Measurements from ENCODE around the gene CCL5.

DNA sequence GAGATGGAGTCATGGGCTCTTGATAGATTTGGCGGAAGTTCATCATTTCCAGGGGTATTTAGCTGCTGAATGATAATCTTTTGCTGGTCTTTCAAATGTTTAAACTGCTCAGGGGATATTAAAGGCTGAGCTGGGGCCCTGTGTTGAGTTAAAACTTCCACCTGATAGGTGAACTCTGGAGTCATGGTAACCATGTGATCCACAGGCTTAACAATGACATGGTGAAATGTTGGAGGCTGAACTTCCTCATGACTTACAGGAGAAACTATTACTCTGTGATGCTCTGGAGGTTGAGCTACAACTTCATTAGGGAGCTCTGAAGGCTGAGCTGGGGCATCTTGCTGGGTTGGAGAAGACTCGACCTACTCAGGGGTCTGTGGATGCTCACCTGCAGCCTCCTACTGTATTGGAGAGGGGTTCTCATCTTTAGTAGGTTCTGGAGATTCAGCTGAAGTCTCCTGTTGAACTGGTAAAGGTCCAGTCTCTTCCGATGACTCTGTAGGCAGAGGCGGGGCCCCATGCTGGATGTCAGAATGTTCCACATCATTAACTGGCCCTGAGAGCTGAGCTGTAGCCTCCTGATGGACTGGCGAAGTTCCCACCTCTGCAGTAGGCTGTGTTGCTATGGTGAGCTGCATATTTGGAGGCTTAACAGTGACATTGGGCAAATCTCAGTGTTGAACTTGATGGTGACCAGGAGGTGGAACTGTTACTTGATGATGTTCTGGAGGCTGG, 26.2 kb upstream of the CCL5 start:
- TF ChIP-seq, protein P1, sequence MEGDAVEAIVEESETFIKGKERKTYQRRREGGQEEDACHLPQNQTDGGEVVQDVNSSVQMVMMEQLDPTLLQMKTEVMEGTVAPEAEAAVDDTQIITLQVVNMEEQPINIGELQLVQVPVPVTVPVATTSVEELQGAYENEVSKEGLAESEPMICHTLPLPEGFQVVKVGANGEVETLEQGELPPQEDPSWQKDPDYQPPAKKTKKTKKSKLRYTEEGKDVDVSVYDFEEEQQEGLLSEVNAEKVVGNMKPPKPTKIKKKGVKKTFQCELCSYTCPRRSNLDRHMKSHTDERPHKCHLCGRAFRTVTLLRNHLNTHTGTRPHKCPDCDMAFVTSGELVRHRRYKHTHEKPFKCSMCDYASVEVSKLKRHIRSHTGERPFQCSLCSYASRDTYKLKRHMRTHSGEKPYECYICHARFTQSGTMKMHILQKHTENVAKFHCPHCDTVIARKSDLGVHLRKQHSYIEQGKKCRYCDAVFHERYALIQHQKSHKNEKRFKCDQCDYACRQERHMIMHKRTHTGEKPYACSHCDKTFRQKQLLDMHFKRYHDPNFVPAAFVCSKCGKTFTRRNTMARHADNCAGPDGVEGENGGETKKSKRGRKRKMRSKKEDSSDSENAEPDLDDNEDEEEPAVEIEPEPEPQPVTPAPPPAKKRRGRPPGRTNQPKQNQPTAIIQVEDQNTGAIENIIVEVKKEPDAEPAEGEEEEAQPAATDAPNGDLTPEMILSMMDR (IDR thresholded peaks at IDR 0.05; ENCODE audit: insufficient read depth, low read length), result no peak
- no peak for TF ChIP-seq GABPA (IDR thresholded peaks at IDR 0.05; ENCODE audit: low read depth)
- TF ChIP-seq, protein P2, sequence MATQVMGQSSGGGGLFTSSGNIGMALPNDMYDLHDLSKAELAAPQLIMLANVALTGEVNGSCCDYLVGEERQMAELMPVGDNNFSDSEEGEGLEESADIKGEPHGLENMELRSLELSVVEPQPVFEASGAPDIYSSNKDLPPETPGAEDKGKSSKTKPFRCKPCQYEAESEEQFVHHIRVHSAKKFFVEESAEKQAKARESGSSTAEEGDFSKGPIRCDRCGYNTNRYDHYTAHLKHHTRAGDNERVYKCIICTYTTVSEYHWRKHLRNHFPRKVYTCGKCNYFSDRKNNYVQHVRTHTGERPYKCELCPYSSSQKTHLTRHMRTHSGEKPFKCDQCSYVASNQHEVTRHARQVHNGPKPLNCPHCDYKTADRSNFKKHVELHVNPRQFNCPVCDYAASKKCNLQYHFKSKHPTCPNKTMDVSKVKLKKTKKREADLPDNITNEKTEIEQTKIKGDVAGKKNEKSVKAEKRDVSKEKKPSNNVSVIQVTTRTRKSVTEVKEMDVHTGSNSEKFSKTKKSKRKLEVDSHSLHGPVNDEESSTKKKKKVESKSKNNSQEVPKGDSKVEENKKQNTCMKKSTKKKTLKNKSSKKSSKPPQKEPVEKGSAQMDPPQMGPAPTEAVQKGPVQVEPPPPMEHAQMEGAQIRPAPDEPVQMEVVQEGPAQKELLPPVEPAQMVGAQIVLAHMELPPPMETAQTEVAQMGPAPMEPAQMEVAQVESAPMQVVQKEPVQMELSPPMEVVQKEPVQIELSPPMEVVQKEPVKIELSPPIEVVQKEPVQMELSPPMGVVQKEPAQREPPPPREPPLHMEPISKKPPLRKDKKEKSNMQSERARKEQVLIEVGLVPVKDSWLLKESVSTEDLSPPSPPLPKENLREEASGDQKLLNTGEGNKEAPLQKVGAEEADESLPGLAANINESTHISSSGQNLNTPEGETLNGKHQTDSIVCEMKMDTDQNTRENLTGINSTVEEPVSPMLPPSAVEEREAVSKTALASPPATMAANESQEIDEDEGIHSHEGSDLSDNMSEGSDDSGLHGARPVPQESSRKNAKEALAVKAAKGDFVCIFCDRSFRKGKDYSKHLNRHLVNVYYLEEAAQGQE (IDR thresholded peaks at IDR 0.05; ENCODE audit: insufficient replicate concordance, low read depth), result no peak
- TF ChIP-seq POLR2AphosphoS5 (IDR thresholded peaks at IDR 0.05; ENCODE audit: low read depth), result no peak
- TF ChIP-seq SPI1 (IDR thresholded peaks at IDR 0.05; ENCODE audit: borderline replicate concordance, low read depth), result no peak
